Gastrocnemius medialis (tissue), 4 donors: Measurements from ENCODE around the gene TMSB4Y.

Source experiments
- POLR2A ChIP-seq, 2 donors: fragments of 450-650 bp; IDR thresholded peaks; one replicate each; pipeline ENCODE4 v1.6.1; 2017; ENCODE audit warnings: antibody characterized with exemption in 2 of 2, mild to moderate bottlenecking in 2 of 2, moderate library complexity in 2 of 2
- TF ChIP-seq, protein P1 (sequence below), 5 experiments: fragments of 450-650 bp in 3 of 5; fragments of 200-600 bp in 2 of 5; sonication (generic) in 2 of 5; IDR thresholded peaks in 4 of 5; conservative IDR thresholded peaks in 1 of 5; 1 replicate in 4 of 5; 2 replicates in 1 of 5; pipeline ENCODE4 v1.5.1; 2016 to 2019; ENCODE audit warnings: antibody characterized with exemption in 5 of 5, mild to moderate bottlenecking in 3 of 5, moderate library complexity in 3 of 5

DNA sequence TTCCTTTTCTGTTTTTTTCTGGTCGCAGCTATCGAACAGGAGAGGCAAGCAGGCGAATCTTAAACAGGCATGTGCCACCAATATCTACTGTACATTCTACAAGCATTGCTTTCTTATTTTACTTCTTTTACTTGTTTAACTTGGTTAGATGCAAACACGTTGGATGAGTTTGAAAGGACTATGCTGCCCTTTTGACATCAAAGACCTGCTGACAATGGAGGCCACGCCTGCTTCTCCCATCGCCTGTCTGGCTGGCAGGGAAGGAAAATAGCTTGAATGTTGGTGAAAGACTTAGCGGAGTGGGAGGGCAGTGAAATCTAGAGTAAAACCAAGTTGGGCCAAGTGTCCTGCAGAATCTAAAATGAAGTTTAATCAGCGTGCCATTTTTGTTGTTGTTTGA lies 1.5 kb downstream of the TMSB4Y start:
- no peak for TF ChIP-seq POLR2A (IDR thresholded peaks at IDR 0.05)
- TF ChIP-seq, protein P1, sequence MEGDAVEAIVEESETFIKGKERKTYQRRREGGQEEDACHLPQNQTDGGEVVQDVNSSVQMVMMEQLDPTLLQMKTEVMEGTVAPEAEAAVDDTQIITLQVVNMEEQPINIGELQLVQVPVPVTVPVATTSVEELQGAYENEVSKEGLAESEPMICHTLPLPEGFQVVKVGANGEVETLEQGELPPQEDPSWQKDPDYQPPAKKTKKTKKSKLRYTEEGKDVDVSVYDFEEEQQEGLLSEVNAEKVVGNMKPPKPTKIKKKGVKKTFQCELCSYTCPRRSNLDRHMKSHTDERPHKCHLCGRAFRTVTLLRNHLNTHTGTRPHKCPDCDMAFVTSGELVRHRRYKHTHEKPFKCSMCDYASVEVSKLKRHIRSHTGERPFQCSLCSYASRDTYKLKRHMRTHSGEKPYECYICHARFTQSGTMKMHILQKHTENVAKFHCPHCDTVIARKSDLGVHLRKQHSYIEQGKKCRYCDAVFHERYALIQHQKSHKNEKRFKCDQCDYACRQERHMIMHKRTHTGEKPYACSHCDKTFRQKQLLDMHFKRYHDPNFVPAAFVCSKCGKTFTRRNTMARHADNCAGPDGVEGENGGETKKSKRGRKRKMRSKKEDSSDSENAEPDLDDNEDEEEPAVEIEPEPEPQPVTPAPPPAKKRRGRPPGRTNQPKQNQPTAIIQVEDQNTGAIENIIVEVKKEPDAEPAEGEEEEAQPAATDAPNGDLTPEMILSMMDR (IDR thresholded peaks at IDR 0.05 in 4 of 5, conservative IDR thresholded peaks at IDR 0.05 in 1 of 5) = no peak
